Hepatocyte (in vitro differentiated cells): ENCODE data around the gene HAUS7. TPM values are rescaled to one million over a fixed set of nuclear protein-coding genes. Genes with fewer than 3 reads are reported as not detected.

Experiments used
- DNase-seq: peaks from one replicate; pipeline ENCODE4 v3.0.0-alpha.2; 2016; ENCODE audit warnings: low spot score
- H2AFZ ChIP-seq: fragments of 200-600 bp; sonication (generic); 2 replicates; pipeline ENCODE4 v1.6.0; 2016; ENCODE audit warnings: antibody characterized with exemption, mild to moderate bottlenecking
- H3K27ac ChIP-seq: fragments of 200-600 bp; sonication (generic); 2 replicates; pipeline ENCODE4 v1.5.1; 2016; ENCODE audit warnings: mild to moderate bottlenecking
- H3K27me3 ChIP-seq: fragments of 200-600 bp; sonication (generic); 2 replicates; pipeline ENCODE4 v1.6.1; 2016
- H3K36me3 ChIP-seq: fragments of 200-600 bp; sonication (generic); replicated peaks from 2 replicates; pipeline ENCODE4 v1.5.1; 2016; ENCODE audit warnings: low read depth; ENCODE audit not compliant: insufficient read depth
- H3K4me1 ChIP-seq: fragments of 200-600 bp; sonication (generic); 2 replicates; pipeline ENCODE4 v1.5.1; 2016; ENCODE audit warnings: mild to moderate bottlenecking, moderate library complexity; ENCODE audit not compliant: insufficient read depth
- H3K4me2 ChIP-seq: fragments of 200-600 bp; sonication (generic); 2 replicates; pipeline ENCODE4 v1.6.0; 2016
- H3K4me3 ChIP-seq: fragments of 200-600 bp; sonication (generic); 2 replicates; pipeline ENCODE4 v1.5.1; 2016; ENCODE audit warnings: mild to moderate bottlenecking
- H3K79me2 ChIP-seq: fragments of 200-600 bp; sonication (generic); 2 replicates; pipeline ENCODE4 v1.6.0; 2017; ENCODE audit warnings: mild to moderate bottlenecking
- H3K9me2 ChIP-seq: fragments of 200-600 bp; sonication (generic); replicated peaks from 2 replicates; pipeline ENCODE4 v1.6.0; 2017; ENCODE audit warnings: mild to moderate bottlenecking; ENCODE audit not compliant: insufficient read depth
- H3K9me3 ChIP-seq: fragments of 200-600 bp; sonication (generic); 2 replicates; pipeline ENCODE4 v1.5.1; 2016; ENCODE audit warnings: low read depth, mild to moderate bottlenecking
- H4K20me1 ChIP-seq: fragments of 200-600 bp; sonication (generic); 2 replicates; pipeline ENCODE4 v1.6.0; 2016; ENCODE audit warnings: mild to moderate bottlenecking; ENCODE audit not compliant: insufficient read depth, poor library complexity, severe bottlenecking
- CTCF ChIP-seq: fragments of 200-600 bp; sonication (generic); IDR thresholded peaks from 2 replicates; pipeline ENCODE4 v1.5.1; 2016; ENCODE audit warnings: antibody characterized with exemption, mild to moderate bottlenecking; ENCODE audit not compliant: poor library complexity
- EZH2 ChIP-seq: fragments of 200-600 bp; sonication (generic); IDR thresholded peaks from 2 replicates; pipeline ENCODE4 v1.6.1; 2016; ENCODE audit warnings: antibody characterized with exemption, mild to moderate bottlenecking, borderline replicate concordance
- EZH2phosphoT487 ChIP-seq: fragments of 200-600 bp; sonication (generic); IDR thresholded peaks from one replicate; pipeline ENCODE4 v1.6.1; 2018; ENCODE audit warnings: antibody characterized with exemption, mild to moderate bottlenecking, low read depth, moderate library complexity; ENCODE audit not compliant: unreplicated experiment, severe bottlenecking
- WGBS: methylation state at CpG from one replicate; pipeline ENCODE4 v1.1.6; 2016; ENCODE audit warnings: low lambda C conversion rate; ENCODE audit errors: missing lambda C conversion rate; 5-methylcytosine and 5-hydroxymethylcytosine counted together
- polyA plus RNA-seq: library from polyadenylated mRNA; unstranded; fragments of >200 nt; fragmentation: Nextera tagmentation; extraction: Ambion mirVana; gene quantifications from 2 replicates; pipeline ENCODE4 v1.2.1, GENCODE V29; 2016
- total RNA-seq: library from RNA; depleted of rRNA; stranded (reverse); fragments of >200 nt; gene quantifications from 2 replicates; pipeline ENCODE4 v1.2.3, GENCODE V29; 2014

The HAUS7 gene
- total and polyA plus RNA-seq, 2 experiments from 2014 or later, result 17.5 to 23.1 TPM

GRCh38 chrX:153462291-153462690 is 8.1 kb downstream of the HAUS7 start:
- Histone ChIP-seq H3K27ac (no peak overlapping the region), H3K9me3 (no peaks in the 10 kb centered on the region), H3K4me2 (no peak overlapping the region), H3K27me3 (no peaks in the 10 kb centered on the region), H3K36me3 (no peaks in the 10 kb centered on the region), H2AFZ (no peak overlapping the region), H4K20me1 (no peaks in the 10 kb centered on the region), H3K79me2 (no peaks in the 10 kb centered on the region), H3K4me3 (no peak overlapping the region), H3K9me2 (no peaks in the 10 kb centered on the region), H3K4me1 (no peaks in the 10 kb centered on the region)
- DNase-seq, result no peak
- TF ChIP-seq EZH2phosphoT487 (no peak), CTCF (no peak), EZH2 (no peak)
- 86% methylated on average over 10 of the region's 10 CpGs for WGBS

GRCh38 chrX:153460826-153461225 is 9.6 kb downstream of the HAUS7 start:
- Histone ChIP-seq H4K20me1 (no peaks in the 10 kb centered on the region), H2AFZ (no peak overlapping the region), H3K9me2 (no peaks in the 10 kb centered on the region), H3K4me1 (no peaks in the 10 kb centered on the region), H3K27ac (no peak overlapping the region), H3K27me3 (no peaks in the 10 kb centered on the region), H3K4me2 (no peak overlapping the region), H3K4me3 (no peak overlapping the region), H3K79me2 (no peaks in the 10 kb centered on the region), H3K9me3 (no peaks in the 10 kb centered on the region), H3K36me3 (no peaks in the 10 kb centered on the region)
- TF ChIP-seq EZH2 (no peak), CTCF (peak; percentile 56)
- DNase-seq, result peak; percentile 57
- WGBS, result 63% methylated on average over 7 of the region's 7 CpGs

- TF ChIP-seq EZH2 (no peak), EZH2phosphoT487 (no peak), CTCF (no peak)
- Histone ChIP-seq H3K9me3 (no peaks in the 10 kb centered on the region), H3K4me1 (no peaks in the 10 kb centered on the region), H3K36me3 (no peaks in the 10 kb centered on the region), H3K27me3 (no peaks in the 10 kb centered on the region), H3K27ac (no peak overlapping the region), H3K9me2 (no peaks in the 10 kb centered on the region), H4K20me1 (no peaks in the 10 kb centered on the region), H3K4me3 (no peak overlapping the region), H3K4me2 (no peak overlapping the region), H2AFZ (no peak overlapping the region), H3K79me2 (no peaks in the 10 kb centered on the region)
- no peak for DNase-seq
- WGBS, result 90% methylated on average over 4 of the region's 4 CpGs
Measured at GRCh38 chrX:153459986-153460385, 10.4 kb downstream of the HAUS7 start.

- no peak for TF ChIP-seq CTCF
- no peak for TF ChIP-seq EZH2
- no peak for TF ChIP-seq EZH2phosphoT487
- no peak for DNase-seq
- H3K4me2 ChIP-seq, result no peak overlapping the region
- H3K9me2 ChIP-seq, result no peaks in the 10 kb centered on the region
- H3K27me3 ChIP-seq, result no peaks in the 10 kb centered on the region
- no peaks in the 10 kb centered on the region for H3K79me2 ChIP-seq
- H3K4me1 ChIP-seq, result no peaks in the 10 kb centered on the region
- H3K4me3 ChIP-seq, result no peak overlapping the region
- no peaks in the 10 kb centered on the region for H3K9me3 ChIP-seq
- no peaks in the 10 kb centered on the region for H3K36me3 ChIP-seq
- no peak overlapping the region for H3K27ac ChIP-seq
- H2AFZ ChIP-seq, result no peak overlapping the region
- no peaks in the 10 kb centered on the region for H4K20me1 ChIP-seq
- WGBS, result 75% methylated on average over 4 of the region's 4 CpGs
Measured at GRCh38 chrX:153458476-153458875, 11.9 kb downstream of the HAUS7 start.
